CD1c-positive myeloid dendritic cell (primary cell): ENCODE data around the gene MTA3.

Experiments used
- DNase-seq: peaks from one replicate; pipeline ENCODE4 v3.0.0-alpha.2; 2016; ENCODE audit errors: extremely low spot score

Gene MTA3

GRCh38 chr2:42804891-42805290 is 236.5 kb downstream of the MTA3 start:
- no peak for DNase-seq
